OCI-LY3 (cell line): Measurements from ENCODE around the gene C10orf105.

Experiments
- EZH2phosphoT487 ChIP-seq: fragments of 200-600 bp; shearing (Covaris generic); IDR thresholded peaks from 2 replicates; pipeline ENCODE4 v1.6.1; 2018; ENCODE audit warnings: antibody characterized with exemption, mixed run types, low read depth
- TF ChIP-seq, protein P1 (sequence below): fragments of 200-600, 300-600 bp; sonication (generic); IDR thresholded peaks from 2 replicates; pipeline ENCODE4 v1.5.1; 2014; ENCODE audit warnings: antibody characterized with exemption, low read length, low read depth

DNA sequence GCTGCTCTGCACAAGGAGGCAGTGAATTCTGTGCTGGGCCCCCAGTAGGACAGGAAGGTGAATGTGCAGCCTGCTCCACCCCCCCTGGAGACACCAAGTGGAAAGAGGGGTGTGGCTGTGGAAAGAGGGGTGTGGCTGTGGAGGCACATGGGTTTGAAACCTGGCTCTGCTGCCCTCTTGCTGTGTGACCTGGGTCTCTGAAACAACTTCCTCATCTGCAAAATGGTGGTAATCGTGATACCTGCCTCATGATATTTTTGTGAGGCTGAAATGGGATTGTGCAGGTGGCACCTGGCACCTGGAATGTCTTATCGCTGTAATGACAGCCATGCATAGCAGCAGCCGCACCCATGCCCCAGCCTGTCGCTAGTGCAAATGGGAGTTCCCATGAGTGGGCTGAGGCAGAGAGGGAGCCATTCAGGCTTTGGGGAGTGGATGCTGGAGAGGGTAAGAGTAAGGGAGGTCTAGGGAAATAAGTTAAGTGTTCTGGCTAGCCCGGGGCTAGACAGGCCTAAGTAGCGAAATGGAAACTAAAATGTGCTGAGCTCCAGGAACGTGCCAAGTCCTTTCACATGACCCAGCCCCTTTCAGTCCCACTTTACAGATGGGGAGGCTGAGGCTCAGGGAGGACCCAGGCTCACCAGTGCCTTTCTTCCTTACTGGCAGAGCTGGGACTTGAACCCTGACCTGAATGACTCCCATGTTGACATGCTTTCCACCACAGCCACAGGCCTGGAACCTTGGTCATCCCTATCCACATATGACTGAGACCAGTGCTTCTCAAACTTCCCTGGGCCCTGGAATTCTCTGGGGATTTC is 35.0 kb downstream of the C10orf105 start:
- TF ChIP-seq, protein P1, sequence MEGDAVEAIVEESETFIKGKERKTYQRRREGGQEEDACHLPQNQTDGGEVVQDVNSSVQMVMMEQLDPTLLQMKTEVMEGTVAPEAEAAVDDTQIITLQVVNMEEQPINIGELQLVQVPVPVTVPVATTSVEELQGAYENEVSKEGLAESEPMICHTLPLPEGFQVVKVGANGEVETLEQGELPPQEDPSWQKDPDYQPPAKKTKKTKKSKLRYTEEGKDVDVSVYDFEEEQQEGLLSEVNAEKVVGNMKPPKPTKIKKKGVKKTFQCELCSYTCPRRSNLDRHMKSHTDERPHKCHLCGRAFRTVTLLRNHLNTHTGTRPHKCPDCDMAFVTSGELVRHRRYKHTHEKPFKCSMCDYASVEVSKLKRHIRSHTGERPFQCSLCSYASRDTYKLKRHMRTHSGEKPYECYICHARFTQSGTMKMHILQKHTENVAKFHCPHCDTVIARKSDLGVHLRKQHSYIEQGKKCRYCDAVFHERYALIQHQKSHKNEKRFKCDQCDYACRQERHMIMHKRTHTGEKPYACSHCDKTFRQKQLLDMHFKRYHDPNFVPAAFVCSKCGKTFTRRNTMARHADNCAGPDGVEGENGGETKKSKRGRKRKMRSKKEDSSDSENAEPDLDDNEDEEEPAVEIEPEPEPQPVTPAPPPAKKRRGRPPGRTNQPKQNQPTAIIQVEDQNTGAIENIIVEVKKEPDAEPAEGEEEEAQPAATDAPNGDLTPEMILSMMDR: peak; percentile 22
- no peak for TF ChIP-seq EZH2phosphoT487
